GM12891 (cell line): ENCODE results near the gene THTPA.

Source experiments
- POLR2A ChIP-seq: IDR thresholded peaks from 2 replicates; pipeline ENCODE4 v1.6.1; 2011; ENCODE audit warnings: low read depth, low read length, control low read depth
- POLR2AphosphoS5 ChIP-seq: IDR thresholded peaks from 2 replicates; pipeline ENCODE4 v1.6.1; 2011; ENCODE audit warnings: low read depth, low read length, control low read depth
- SPI1 ChIP-seq: IDR thresholded peaks from 2 replicates; pipeline ENCODE4 v1.6.1; 2011; ENCODE audit warnings: low read depth, low read length, control low read depth
- TAF1 ChIP-seq: IDR thresholded peaks from 2 replicates; pipeline ENCODE4 v1.6.1; 2011; ENCODE audit warnings: low read depth, low read length, control low read depth

DNA sequence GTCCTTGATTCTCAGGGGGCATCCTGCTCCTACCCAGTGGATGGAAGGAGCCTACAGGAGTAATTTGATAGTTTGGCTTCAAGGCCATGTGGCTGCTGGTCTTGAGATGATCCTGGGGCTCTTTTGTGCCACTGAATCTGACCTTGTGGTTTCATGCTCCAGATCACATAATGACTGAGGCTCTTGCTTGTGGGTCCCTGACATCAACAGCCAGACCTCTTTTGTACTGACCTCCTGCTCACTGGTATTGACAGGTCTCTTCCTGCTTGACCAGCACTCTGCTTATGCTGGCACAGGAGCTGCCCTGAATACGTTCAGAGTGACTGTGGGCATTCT lies 45.7 kb downstream of the THTPA start:
- TF ChIP-seq POLR2A: no peak
- TF ChIP-seq POLR2AphosphoS5: no peak
- TF ChIP-seq TAF1: no peak
- TF ChIP-seq SPI1: no peak
